SHP77 (cell line): ENCODE data around the gene LAMB3.

ENCODE experiments used
- DNase-seq, 2 experiments: peaks; one replicate each; lab custom pipeline; 2025; lab: John Stamatoyannopoulos, UW

LAMB3 gene

DNA sequence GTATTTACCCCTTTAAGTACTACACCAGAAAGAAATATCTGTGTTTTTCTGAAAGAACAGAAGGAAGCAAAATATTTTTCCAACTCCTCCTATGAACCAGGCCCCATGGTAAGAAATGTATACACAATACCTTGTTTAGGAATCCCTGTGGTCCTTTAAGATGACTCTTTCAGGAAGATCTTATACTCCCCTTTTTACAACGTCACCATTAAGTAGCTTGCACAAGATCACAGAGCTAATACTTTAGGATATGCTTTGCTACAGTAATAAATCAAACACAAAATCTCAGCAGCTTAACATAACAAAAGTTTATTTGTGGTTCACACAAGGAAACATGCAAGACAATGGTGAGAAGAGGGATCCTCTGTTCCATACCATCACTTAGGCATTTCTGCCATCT is 8.8 kb upstream of the LAMB3 start:
- no peak for DNase-seq

DNA sequence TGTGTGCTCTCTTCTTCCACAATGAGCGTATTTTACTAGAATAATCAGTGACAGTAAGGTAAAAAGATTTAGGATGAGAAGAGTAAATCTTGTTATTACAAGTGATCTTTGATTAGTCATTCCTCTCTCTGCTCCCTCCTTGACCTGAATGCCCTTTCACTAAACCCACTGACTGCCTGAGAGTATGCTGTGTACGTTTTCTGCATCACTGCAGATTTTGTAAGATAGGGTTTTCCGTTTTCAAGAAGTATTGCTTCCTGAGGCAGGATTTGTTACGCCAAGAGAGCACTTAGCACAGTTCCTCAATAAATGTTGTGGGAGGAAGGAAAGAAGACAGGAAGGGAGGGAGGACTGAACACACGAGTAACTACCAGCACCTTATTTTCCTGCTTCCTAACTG is 7.7 kb upstream of the LAMB3 start:
- no peak for DNase-seq

DNA sequence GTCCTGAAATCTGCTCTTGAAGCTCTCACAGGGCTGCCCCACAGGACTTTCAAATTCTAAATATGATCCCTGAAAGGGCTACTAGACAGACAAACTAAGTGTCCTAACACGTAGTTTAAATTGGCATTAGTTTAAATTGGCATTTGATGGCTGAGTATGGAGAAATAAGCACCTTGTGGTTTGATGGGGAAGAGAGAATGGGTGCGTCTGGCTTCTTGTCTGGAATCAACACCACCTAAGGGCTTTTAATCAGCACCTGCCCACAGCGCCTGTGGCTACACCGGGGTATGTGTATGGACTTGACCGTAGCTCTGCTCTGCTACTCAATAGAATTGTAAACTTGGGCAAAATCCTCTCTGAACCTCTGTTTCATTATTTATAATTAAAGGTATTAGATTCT is 5.7 kb upstream of the LAMB3 start:
- DNase-seq, result no peak

DNA sequence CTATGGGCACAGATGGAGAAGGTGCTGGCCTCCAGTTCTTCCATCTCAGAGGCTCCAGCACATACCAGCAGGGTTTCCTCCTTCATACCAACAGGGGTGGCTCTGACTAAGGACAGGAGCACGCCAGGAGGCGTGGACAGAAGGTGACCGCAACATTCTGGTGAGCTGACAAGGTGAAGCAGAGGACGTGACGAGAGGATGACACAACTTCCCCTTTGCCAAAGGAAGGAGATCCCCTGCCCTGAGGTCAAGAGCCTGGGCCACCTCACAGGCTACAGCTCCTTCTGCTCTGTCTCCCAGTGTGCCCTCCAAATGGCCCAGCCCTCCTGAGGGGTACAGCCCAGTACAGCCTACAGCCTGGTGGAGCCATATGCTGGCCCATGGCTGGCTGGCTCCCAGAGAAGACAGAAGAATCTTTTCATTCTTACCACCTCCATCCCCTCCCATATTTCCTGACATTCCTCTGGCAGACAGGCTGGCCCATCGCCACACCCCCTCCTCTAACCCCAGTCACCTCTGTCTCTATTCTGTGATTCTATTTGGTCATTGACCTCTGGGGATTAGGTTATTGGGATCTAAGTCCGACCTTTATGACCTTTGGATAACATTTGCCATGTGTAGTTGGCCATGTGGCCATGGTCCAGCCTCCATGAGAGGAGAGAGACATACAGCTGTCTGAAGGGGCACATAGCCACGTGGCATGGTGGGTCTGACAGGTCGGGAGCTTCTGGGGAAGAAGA is 5.1 kb upstream of the LAMB3 start:
- no peak for DNase-seq

DNA sequence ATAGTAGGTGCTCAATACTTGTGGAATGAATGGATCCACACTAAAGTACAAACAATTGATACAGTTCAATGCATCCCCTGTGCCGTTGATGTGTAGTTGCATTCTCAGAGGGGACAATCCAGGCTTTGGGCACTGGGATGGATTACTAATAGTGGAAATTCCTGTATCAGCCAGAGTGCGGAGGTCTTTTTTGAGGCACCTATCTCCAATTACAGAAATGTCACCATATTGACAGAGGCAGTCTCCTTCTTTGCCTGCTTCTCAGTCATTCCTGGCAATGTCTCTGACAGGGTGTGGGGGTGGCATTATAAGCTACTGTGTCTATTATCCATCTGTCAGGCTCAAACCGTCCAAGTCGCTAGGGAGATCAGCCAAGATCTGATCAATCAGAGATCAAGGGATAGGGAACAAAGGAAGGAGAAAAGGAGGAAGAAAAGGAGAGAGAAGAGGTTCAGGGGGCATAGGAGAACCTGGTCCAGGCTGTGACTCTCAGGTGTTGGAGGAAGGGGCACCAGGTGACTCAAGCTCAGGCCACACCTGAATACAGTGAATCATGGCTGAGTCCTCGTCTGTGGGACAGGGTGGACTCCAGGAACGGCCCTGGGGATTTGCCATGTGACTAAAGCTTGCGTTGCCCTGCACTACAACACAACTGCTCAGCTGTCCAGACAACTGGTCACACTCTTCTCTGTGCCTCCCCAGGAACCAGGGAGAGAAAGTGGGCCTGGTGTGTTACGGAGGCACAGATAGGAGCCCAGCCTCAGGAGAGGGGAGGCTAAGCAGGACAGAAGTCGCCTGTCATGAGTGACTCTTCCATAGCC is 3.4 kb upstream of the LAMB3 start:
- DNase-seq, result no peak

DNA sequence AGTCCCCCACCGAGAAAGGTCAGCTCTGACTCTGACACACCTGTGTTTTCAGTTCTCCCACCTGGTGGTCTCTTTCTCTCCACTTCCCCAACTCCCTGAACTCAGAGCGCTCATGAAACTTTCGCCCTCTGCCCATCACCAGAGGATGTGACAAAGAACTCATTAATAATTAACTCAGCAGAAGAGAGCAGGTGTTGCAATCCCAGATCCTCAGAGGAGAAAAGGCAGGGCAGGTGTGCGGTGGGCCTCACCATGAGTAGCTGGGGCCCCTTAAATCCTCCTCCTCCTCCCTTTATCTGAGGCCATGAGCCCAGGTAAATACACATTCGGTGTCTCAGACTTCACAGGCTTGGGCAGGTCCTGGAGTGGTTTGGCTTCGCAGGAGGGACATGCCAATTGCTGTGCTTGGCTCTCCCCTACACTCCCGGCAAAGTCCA is 1.7 kb upstream of the LAMB3 start:
- DNase-seq, result no peak

DNA sequence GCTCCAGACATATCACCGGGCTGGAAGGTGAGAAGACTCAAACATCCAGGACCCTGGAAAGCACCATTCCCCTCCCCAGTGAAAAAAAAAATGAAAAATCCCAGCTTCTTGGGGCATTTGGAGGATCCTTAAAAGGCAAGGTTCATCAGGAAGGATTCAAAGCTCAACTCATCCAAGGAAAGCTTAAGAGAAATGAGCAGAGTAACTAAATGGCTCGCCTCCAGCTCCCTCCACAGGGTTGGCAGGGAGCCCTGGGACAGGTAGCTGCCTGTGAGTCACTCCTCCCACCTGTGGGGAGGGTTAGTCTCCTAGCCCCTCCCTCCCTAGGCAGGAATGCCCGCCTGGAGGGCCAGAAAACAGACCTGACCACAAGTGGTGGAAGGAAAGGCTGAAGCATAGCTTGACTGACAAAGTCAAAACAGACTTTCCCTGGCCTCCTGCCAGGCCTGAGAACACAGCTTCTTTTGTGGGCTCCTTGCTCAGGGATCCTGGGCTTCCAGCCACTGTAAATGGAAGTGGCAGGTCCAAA is 712 bp upstream of the LAMB3 start:
- no peak for DNase-seq

DNA sequence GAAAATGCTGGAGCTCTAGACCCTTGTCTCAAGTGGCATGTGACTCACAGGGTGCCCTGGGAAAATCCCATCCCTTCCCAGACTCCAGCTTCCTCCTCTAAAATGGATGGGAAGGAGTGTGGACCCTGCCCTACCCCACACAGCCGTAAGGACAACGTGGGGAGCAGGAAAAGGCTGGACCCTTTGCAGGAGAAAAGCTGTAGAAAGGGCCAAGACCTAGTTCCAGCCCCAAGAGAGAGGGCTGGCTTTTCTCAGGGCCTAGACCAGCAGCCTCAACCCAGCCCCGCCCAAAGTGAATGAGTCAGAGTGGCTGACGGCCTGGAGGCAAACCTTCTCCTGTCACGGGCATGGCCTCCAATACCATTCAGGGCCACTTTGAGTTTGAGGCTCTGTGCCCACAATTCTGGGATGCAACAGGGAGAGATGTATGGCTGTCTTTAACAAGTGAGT is 1.1 kb downstream of the LAMB3 start:
- no peak for DNase-seq

DNA sequence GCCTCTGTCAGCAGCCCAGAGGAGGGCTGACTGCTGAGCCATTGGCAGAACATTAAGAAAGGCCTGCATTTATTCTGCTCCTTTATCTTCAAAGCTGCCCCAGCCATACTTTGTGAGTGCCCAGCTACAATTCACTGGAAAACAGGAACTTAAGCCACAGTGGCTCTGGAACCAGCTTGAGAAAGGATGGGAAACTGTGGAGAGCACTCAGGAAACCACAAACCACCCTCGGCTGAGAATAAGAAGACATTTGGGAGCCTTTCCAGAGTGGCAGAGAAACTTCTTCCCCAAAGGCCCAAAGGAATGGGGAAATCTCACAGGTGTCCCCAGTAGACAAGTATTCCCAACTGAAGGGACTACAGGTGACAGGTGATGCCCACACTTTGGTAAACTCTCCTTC is 1.8 kb downstream of the LAMB3 start:
- no peak for DNase-seq

DNA sequence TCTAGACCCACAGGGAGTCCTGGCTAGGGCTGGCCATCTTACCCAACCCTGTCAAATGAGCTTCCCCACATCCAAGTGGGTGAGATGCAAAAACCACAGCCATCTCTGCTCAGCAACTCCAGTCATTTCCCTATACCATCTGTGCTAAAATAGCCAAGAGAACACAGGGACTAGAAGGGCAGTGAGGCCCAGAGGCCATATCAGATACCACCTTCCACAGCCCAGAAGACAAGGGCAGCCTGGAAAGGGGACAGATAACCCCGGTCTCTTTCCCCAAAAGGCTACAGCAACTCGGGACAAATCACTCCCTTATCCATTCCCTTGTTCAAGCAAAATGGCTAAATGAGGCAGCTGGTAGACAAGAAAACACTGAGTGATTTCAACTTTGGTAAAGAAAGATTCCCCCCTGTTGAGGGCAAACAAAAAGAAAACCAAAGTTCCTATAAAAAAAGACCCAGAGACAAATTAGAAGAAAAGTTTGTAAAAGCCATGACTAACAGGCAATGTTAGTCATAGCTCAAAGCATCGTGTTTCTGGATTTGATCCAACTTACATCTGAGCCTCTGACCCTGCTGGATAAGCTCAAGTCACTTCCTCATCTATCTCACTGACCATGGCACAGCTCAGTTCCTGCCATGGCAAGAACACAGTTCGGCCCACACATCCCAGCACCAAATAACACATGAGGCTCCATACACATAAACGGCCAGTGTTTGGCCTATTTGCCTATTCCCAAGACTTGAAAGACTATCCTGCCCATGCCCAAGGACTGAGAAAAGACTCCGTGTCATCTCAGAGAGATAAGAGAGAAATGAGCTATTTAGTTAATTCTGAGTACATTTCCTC is 3.1 kb downstream of the LAMB3 start:
- no peak for DNase-seq

DNA sequence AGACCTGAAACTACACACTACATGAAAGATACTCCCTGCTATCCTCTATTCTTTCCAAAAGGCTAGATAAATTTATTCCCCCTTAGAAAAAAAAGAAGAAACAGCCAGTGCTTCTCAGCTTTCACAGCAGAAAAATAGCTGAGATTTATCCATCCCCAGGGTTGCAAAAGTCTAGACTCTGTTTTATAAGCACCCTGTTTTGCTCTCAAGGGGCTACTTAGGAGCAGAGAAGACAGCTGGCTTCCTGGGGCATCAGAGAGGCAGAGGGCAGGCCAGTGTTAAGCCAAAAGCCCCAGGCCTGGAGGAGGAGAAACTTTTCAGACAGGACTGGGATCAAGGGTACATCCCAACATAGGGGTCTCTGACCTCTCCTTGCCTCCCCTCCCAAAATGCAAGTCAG is 3.9 kb downstream of the LAMB3 start:
- DNase-seq, result no peak

DNA sequence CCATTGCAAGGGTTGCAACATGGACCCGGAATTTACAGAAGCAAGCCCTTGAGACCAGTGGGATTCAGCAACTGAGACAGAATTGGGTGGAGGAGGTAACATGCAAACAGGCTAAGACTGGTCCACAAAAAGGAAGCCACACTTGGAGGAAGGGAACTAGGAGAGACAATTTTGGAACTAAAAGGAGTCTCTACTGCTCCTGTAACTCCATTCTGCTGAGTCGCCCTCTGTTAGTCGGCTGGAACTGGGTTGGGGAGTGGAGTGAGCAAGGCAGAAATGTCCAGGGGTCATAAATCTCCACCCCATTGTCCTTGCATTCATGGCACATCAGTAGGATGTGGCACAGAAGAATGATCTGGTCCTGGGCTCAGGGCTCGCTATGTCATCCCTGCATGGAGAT is 5.1 kb downstream of the LAMB3 start:
- DNase-seq, result no peak

DNA sequence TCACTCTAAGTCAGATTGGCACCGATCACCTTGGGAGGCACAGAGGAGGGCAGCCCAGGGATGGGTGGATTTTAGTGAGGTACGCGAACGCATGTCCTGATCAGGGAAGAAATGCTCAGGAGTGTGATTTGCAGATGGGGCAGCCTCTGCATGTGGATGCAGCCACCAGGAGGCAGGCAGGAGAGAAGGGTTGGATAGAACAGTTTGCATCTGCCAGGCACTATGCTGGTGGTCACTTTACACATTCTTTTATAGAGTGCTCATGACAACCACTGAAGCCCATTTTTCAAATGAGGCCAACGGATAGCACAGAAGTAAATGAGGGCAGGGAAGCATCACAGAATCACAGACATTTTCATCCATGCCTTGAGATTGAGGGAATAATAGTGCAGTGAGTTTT is 5.7 kb downstream of the LAMB3 start:
- no peak for DNase-seq

DNA sequence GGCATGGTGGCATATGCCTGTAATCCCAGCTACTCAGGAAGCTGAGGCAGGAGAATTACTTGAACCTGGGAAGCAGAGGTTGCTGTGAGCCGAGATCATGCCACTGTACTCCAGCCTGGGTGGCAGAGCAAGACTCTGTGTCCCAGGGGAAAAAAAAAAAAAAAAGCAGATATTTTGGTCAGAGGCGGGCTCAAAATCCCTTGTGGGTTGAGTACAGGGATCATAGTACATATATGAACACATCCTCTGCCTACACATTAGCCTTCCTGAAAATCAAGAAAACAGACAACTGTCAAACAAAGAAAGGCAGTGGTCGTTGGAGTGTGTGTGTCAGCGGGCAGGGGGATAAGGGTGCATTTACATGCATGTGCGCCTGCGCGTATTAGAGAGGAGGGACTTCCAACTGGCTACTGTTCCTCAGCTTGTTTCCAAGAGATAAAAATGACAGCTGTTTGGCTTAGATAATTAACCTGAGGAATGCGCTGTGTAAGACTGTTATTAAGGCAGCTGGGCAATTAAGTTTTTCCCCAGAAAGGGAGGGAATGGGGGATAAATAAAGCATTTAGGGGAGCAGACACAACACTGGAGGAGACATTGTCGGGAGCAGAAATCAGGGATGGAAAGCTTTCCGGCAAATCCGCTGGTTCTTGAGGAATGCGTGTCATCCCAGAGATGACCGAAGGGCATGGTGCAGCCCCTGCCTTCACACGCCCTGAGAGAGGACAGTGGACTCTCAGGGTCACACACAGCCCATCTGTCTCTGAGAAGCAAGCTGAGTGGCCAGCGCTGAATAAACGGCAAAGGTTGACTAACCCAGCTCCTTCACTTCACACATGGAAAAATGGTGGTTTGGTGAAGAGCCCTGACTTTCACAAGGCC is 6.4 kb downstream of the LAMB3 start:
- no peak for DNase-seq

DNA sequence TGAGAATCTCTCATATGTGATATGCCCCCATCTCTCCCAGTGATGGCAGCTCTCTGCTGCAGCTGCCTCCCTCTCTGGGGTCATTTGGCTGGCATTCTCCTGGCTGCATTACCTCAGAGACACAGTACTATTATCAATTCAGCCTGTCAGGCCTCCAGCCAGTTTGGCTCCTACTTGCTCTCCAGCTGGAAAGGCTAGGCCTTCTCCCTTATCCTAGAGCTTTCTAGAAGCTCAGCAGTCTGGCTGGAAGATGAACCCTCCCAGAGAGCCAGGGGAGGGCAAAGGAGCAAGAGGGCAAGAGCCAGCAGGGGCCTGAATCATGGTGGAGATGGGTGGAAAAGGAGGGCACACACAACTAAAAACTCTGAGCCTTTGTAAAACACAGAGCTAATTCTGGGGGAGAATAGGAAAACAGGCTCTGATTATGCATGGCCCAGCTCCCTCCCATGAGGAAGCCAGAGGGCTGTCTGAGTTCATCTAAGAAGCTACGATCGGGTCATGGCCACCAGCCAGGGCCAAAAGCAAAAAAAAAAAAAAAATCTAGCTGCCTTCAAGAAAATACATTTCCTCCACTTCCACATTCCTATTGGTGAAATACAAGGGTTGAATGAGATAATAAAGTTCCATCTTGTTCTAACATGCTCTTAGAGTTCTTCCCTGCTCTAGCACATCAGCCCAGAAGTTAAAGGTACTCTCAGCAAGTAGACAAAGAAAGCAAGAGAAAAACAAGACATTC is 8.8 kb downstream of the LAMB3 start:
- no peak for DNase-seq

DNA sequence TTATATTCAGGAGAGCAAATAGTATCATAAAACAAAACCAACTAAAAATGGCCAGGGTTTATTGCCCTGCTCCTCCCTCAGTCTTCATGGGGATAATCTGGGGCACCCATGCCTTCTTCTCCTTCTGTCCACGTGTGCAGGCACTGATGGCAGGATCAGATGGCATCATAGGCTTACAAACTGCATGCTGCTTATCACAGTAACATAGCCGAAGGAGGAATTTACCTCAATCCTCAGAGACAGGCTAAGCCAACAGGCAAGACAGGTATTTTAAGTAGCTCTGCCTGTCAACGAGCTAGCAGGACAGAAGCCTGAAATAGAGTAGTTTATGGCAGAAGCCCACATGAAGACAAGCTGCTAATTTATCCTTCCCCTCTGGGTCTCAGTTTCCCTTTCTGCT is 9.4 kb downstream of the LAMB3 start:
- no peak for DNase-seq

DNA sequence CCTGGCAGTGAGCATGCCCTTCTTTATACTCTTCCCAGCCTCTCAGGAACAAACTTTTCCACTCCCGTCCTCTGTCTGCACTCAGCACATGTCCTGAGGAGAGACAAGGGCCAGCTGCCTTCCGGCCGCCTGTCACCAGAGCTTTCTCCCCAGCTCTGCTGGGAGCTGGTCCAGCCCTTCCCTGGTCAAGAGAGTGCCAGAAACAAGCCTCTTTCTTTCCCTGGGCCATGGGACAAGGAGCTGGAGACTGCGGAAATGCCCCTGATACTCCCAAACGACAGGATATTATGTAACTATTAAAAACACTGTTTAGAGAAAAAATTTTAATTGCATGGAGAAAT is 10.4 kb downstream of the LAMB3 start:
- DNase-seq, result no peak

DNA sequence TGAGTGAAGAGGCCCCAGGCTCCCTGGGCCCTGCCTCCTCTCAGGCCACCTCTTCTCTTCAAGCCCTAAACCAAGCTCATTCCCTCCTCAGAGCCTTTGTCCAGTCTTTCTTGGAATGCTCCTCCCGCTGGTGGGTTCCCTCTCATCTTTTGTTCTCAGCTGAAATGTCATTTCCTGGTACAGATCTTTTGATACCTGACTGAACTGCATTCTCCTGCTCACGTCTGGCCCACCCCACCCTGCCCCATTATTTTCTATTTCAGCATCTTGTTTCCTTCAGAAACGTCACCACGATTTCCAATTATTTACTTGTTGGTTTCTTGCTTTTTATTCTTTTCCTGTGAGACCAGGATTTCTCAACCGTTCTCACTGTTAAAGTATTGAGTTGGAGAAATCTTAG is 16.4 kb downstream of the LAMB3 start:
- DNase-seq, result no peak

DNA sequence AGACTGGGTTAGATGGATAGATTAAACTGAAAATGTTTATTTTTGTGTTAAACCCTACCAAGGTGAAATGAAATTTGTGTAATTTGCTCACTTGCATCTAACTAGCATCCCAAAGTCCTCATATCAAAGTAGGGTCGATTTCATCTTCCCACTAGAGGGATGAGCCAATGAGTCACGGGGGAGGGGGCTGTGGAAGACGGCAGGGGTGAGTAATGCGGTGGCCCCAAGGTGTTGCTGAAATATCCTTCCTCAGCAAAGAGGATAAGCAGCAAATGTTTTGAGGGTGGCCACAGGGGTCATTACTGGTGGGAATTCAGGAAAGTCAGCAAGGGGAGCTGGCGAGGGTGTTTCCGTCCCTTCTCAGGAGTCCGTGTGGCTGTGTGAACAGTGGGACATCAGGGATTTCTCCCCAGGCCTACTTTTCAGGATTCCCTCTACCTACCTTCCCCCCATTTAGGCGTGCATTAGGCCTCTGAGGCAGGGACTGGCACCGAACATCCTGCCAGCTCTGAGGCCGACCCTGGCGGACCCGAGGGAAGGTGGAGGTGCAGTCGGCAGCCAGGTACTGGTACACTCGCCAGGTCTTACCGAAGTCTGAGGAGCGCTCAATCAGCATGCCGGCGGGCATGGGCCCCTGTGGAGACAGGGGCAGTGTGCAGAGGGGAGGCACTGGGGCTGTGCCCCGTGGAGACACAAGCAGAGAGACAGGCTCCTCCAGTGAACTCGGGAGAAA is 18.1 kb downstream of the LAMB3 start:
- no peak for DNase-seq
